G401.6 (cell line): ENCODE data around the gene RUVBL1.

ENCODE experiments used
- FAIRE-seq: peaks from 2 replicates; lab custom pipeline; 2012; peaks lifted over from hg19 to GRCh38; lab: Jason Lieb, UNC

RUVBL1 gene

DNA sequence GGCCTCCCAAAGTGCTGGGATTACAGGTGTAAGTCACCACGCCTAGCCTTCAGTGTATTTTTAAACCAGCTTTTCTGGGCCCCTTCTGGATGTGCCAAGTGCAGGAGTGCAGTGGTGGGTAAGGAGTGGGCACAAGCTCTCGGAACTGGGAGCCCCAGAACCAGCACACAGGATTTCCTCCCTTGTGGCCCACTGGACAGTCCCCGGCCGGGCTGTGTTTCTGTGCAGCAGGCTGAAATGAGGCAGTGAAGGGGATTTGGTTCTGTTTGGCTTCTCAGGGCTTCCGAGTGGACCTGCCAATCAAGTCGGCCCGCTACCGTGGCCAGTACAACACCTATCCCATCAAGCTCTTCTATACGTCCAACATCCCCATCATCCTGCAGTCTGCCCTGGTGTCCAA, 56.9 kb downstream of the RUVBL1 start:
- no peak for FAIRE-seq

DNA sequence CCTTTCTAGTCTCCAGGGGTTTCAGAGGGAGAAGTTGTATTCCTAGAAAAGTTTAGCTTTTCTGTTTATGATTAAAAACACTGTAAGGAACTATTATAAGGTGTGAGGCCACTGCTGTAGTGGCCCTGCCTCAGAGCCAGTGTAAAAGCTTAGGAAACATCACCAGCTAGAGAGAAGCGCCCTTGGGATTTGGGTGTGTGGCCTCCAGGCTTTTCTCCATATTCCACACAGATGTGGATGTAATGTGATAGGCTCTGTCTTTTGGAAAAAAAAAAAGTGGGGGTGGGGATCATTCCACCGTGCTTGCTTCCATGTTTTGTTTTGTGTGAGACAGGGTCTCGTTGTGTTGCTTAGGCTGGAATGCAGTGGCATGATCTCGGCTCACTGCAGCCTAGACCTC, 57.5 kb downstream of the RUVBL1 start:
- no peak for FAIRE-seq

DNA sequence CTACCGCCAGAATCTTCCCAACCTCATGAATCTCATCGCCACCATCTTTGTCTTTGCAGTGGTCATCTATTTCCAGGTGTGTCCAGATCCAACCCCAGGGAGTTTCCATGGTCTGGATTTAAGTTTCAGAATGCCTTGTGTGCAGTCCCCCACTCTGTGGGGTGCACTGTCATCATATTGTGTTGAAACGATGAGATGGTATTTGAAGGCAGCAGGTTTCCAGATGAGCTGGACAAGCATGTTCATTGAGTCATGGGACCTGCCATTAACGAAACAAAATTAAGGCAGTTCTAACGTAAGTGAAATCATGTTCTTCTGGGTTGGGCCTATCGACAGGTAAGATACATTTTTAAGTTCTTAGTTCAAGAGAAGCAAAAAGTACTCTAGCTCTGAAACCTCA, 58.6 kb downstream of the RUVBL1 start:
- FAIRE-seq, result no peak

DNA sequence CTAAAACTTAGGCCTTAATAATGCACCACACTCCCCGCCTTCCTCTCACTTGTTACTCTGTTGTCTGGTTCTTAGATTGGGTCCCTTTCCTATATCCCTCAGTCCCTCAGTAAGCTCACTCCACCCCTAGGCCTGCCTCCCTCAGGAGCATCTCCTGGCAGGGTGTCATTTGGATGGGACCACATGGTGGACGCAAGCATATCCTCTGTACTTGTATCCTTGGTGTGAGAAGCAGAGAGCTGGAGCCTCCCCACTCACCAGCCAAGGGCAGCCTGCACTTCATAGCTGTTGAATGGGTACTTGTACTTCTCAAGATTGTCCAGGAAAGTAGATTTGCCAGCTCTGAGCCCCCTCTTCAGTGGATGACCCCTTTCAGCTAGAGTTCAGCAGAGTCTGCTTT, 59.7 kb downstream of the RUVBL1 start:
- FAIRE-seq, result no peak

DNA sequence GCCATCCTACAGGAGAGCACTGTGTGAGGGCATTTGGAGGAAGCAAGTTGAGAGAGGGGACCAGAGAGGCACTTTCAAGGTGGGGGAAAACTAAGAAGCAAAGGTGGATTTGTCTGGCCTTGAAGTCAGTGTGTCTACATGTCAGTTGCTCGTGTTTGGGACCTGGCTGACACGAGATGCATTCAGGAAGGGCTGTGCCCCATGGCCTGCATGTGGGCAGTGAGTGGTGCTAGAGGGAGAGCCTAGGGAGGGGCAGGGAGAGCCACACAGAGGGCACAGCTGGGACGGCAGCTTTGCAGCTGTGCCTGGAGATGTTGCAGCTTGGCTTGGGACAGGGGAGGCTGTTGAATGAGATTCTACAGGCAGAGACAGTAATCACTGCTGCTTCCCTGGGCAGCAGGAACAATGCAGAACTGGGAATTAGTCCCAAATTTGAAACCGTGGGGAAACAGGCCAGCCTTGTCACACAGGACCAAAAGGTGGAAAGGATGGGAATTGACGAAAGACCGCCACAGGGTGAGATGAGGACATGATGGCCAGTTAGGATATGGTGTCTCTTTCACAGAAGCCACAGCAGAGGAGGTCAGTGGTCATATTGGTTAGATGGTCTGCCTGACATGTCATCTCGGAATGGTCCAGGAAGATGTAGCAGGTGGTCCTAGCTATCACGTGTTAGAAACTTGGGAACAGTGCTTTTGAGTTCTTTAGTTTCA, 61.4 kb downstream of the RUVBL1 start:
- no peak for FAIRE-seq

DNA sequence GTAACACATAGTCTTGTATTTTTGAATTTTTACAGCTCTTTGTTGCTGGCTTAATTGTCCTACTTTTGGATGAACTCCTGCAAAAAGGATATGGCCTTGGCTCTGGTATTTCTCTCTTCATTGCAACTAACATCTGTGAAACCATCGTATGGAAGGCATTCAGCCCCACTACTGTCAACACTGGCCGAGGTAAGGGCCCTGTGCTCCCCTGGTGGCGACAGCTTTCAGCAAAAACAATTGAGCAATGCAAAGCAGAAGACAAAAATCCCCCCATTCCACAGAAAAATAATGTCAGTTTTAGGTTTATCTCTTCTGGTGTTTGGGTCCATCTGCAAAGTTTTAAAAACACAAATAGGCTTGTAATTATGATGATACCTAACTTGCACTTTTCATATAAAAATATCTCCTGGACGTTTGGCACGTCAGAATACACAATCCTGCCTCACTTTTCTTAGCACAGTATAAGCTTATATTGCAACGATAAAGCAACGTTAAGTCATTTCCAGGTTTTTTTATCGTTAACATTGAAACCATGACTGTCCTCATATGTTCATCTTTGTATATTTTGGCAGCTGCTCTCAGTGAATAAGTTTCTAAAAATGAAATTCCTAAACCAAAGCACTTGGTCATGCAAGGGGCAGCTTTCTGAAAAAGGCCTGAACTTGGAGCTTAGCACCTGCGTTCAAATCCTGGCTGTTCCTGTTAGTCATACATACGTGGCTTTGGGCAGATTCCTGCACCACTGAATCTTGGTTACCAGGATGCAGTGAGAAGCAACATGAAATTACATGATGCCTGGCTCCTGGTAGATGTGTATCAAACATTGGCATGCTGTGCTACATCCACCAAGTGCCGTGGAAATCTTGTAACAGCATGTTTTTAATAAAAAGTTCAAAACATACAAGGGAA, 62.9 kb downstream of the RUVBL1 start:
- no peak for FAIRE-seq

DNA sequence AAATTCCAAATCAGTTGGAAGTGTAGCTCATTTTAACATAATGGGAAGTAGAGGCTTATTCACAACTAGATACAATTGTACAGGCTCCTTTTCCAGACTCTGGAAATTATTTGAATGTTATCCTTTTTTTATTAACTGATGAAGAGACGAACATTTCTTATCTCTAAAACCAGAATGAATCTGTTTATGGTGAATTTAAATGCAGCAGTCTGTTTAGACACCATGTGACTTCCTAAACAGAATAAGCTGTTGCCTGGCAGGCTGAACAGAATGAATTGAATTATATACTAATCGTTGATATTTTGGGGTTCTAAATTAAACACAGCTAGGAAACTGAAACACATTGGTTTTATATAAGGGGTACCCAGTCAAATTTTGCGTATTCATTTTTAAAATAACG, 67.4 kb downstream of the RUVBL1 start:
- FAIRE-seq, result no peak

DNA sequence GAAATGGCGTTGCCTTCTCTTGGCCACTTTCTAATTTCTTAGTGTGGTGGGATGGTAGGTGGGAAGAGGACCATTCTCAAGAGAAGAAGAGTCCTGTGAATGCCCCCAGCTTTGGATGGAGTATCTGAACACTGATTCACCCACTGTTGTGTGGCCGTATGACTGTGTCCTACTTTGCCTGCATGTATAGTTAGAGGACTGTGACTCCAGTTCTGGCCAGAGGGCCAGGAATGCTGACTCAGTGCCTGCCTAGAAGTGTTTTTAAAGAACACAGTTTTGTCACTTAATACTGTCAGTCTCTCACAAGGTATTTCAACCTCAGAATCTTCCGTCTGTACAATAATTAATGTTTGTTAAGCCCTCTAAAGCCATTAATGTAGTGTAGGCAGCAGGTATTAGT, 69.2 kb downstream of the RUVBL1 start:
- no peak for FAIRE-seq

DNA sequence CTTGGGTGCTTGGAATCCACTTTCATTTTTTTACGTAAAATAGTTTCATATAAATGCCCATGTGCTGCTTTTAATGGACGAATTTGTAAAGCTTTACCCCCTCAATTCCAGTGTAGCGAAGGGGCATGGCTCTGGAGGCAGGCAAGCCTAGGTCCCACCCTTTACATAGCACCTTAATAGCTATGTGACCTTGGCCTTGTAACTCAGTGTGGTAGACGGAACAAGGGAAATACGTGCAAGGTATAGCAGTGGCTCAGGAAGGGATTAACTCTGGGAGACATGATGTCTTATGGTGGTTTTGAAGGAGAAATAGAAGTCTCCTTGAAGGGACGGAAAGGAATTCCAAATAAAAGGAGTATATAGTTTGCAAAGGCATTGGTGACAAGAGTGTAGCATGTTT, 70.0 kb downstream of the RUVBL1 start:
- FAIRE-seq, result no peak

DNA sequence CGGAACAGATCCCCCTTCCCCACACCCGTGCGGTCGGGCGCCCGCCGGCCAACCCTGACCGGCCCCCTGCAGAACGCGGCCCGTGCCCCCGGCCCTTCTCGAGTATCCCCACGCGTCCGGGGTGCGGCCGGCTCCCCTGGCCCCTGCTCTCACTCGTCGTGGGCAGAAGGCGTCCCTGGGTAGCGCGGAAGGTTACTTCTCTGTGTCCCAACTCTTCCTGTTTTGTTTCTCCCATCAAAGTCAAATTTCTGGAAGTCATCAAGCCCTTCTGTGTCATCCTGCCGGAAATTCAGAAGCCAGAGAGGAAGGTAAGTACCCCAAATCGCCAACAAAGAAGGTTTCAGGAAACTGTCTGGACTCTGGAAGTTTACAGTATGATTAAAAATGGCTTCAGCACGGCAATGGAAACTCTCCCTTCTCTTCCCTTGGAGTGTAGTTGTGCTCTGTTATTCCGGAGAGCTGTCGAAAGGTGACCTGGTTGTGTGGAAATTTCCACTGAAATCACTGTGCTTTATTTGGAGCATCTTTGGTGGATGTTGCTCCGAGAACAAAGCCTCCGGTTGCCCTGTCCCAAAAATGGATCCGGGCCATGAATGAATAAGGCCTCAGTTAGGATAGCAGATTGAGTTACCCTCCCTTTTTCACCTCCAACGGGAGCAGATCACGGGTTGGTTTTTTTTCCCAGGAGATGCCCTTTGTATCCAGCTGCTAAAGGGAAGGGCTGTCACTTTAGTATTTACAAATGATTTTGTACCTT, 70.8 kb downstream of the RUVBL1 start:
- no peak for FAIRE-seq

DNA sequence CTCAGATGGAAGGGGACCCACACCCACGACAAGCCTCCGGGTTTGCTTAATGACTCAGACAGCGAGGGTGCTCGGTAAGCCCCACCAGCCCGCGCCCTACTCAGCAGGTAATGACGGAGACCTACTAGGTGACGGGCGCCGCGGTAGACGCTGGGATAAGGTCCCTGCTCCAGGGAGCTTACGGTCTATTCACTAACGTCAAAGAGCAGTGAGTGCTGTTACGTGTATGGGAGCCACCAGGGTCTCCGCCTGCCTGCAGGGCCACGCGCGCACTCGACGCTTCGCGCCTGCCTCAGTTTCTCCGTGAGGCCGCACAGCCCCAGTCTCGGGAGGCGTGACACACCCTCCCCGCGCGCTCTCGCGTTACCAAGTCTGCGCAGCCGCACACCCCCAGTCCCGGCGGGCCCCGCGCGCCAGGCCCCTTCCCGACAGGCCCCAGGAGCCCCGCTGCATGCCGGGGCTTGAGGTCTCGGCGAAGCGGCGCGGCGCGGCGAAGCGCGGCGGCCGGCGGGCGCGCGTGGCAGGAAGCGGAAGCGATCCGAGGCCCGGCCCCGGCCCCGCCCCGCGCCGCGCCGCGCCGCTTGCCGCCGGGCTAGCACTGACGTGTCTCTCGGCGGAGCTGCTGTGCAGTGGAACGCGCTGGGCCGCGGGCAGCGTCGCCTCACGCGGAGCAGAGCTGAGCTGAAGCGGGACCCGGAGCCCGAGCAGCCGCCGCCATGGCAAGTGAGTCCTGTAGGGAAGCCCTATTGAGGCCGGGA, 71.6 kb downstream of the RUVBL1 start, which contains the start of gene SEC61A1:
Gene SEC61A1, plus strand, starts transcription at position 601 of the 758 bp plus-strand sequence. Its CDS starts 116 bp downstream, at position 717.
- FAIRE-seq, result no peak

DNA sequence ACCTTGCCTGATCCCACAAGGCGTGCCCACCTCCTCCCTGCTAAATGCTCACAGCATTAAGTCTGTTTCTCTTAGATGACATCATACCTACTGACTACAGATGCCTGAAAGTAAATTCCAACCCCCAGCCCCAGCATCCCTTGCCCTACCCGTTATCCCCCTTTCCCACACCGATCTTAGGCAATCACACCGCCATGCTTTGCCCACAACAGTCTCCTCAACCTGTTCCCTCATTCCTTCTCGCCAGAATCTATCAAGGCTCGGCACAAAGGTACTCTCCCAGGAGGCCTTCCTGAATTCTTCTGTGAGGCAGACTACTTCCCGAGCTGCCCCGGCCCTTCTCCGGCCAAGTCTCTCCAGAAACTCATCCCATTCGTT, 72.2 kb downstream of the RUVBL1 start:
- FAIRE-seq, result no peak

DNA sequence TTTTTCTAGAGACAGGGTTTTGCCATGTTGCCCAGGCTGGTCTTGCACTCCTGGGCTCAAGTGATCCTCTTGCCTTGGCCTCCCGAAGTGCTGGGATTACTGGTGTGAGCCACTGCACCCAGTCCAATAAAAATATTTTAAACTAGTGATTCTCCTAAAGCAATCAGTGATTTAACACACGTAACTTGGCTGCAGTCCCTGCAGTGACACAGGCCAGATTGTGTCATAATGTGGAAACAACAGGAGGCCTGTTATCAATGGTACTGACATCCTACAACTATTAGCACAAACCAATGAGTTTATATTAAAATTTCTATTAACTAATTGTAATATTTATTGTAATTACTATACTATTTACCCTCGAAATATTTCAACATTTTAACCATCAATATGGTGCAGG, 73.0 kb downstream of the RUVBL1 start:
- FAIRE-seq, result no peak

DNA sequence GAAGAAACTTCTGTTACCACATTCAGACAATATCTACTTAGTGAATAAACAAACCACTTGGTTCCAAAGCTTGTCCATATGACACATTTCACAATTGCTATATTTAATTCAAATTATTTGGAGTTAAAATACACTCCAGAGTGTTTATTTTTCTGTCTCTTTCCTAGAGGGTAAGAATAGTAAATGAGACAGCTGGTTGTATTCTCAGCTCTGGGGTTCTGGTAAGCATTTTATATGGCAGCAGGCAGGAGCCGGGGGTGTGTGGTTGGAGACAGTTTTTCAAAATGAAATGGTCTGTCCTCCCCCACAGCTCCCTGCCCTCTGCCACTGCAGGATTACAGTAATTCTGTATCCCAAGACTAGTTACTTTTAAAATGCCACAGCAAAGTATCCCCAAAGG, 82.3 kb downstream of the RUVBL1 start:
- no peak for FAIRE-seq

DNA sequence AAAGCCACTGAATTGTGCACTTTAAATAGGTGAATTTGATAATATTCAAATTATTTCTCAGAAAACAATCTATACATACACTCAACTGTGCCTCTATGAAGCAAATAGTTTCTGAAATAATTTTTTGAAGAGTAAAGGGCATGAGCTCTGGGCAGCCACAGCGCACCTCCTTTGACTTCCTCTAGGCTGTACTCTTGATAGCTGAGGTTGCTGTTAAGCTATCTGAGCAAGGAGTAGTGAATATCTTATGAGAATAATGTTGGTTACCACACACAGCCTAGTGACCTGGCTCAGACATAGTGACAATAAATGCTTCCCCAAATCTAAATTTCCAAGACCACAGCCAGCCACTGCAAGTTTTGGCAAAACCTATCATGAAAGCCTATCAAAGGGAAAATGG, 83.0 kb downstream of the RUVBL1 start:
- FAIRE-seq, result no peak

DNA sequence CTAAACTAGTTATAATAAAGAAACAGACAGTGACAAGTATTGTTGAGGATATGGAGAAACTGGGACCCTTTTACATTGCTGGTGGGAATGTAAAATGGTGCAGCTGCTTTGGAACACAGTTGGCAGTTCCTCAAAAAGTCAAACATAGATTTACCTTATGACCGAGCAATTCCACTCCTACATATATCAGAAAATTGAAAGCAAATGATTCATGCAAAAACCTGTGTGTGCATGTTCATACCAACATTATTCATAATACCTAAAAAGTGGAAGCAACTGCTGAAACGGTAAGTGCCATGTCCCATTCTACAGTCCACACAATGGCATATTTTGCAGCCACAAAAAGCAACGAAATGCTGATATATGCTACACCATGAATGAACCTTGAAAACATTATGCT, 83.6 kb downstream of the RUVBL1 start:
- FAIRE-seq, result no peak

DNA sequence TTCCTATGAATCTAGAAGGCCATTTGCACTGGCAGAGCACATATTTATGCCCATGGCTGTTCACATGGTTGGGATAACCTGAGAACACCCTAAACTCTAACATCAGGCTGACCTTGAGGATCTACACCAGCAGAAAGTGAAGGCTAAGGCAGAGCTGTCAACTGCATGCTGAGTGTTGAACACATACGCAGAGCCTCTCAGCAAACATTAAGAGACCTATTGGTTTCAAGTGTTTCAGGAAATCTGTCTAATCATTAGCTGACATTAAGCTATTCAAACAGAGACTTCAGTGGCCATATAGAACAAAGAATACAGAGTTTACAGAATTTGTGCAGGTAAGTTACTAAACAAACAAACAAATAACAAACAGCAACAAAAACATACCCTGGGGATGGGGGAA, 87.5 kb downstream of the RUVBL1 start:
- no peak for FAIRE-seq

DNA sequence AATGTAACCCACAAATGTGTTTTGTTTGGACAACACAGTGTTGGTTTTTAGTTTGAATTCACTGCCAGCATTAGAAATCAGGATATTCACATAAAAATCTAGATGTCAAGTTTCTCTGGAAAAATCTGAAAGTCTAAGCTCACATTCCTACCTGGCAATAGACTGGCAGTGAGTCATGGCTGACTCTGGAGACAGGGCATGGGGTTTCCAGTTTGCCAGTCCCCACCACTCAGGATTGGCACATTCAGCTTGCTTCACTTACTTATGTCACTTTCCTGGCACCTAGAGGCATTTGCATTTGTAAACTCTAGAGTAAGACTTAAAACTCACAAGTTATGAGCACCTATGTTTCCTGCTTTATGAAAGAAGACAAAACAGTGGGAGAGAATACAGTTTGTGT, 90.5 kb downstream of the RUVBL1 start:
- FAIRE-seq, result no peak
